Left lung (tissue), 10 donors: Measurements from ENCODE around the gene EPB41L5. TPM values are rescaled to one million over a fixed set of nuclear protein-coding genes. Genes with fewer than 3 reads are reported as not detected.
"Not testable (repeated sequence)": the region's sequence is repeated elsewhere in the genome, so short reads cannot be mapped to it uniquely, and the experiment has no call there.

Source experiments
- ATAC-seq: fragments of 200-7000 bp; cut with Tn5 transposase; one replicate; pipeline ENCODE4 v1.9.1; 2020; ENCODE audit warnings: moderate library complexity
- DNase-seq, 4 donors: peaks; one replicate each; pipeline ENCODE4 v3.0.0-alpha.2; 2013 to 2020
- H3K27ac ChIP-seq, 2 donors: fragments of 200-600 bp; sonication (generic) in 1 of 2; one replicate each; pipeline versions ENCODE4 v1.5.0 to v1.8.0; 2020 to 2021
- H3K27me3 ChIP-seq, 2 donors: fragments of 200-600 bp; sonication (generic) in 1 of 2; one replicate each; pipeline versions ENCODE4 v1.5.0 to v1.8.0; 2020 to 2021
- H3K36me3 ChIP-seq, 2 donors: fragments of 200-600 bp; sonication (generic) in 1 of 2; one replicate each; pipeline versions ENCODE4 v1.5.0 to v1.8.0; 2020 to 2021
- H3K4me1 ChIP-seq, 2 donors: fragments of 200-600 bp; one replicate each; pipeline ENCODE4 v1.8.0; 2021
- H3K4me3 ChIP-seq, 2 donors: fragments of 200-600 bp; sonication (generic) in 1 of 2; one replicate each; pipeline versions ENCODE4 v1.5.0 to v1.8.0; 2020 to 2021; ENCODE audit warnings: mild to moderate bottlenecking in 1 of 2
- H3K9me3 ChIP-seq, 2 donors: fragments of 200-600 bp; sonication (generic) in 1 of 2; one replicate each; pipeline versions ENCODE4 v1.5.0 to v1.8.0; 2020 to 2021
- intact Hi-C, 2 donors: fragments of 100-400 bp; cut with DNase I; formaldehyde crosslinking; loops; one replicate each; pipeline versions ENCODE4 v1.11.2 to v1.14.2; 2022
- polyA plus RNA-seq, 6 donors: library from polyadenylated mRNA; unstranded; fragments of 120-200 nt; gene quantifications; one replicate each; pipeline ENCODE4 v1.2.1, GENCODE V29; 2013; ENCODE audit not compliant: insufficient read length in 6 of 6
- total RNA-seq, 2 donors: library from RNA; stranded (reverse); fragmentation: NEBNext Ultra II Directional; extraction: Animal tissue kit (Norgen Biotek cat#: 25700); gene quantifications; one replicate each; pipeline ENCODE4 v1.2.1, GENCODE V29; 2021
- TF ChIP-seq, protein P1 (sequence below), 2 donors: fragments of 200-600 bp; sonication (generic) in 1 of 2; IDR thresholded peaks; one replicate each; pipeline versions ENCODE4 v1.5.0 to v1.8.0; 2021; ENCODE audit warnings: antibody characterized with exemption in 2 of 2
- donor health status: DM: no; HTN: yes; CAD: no.
- donor health status: DM: no; HTN: no; CAD: no.

EPB41L5 gene
- total and polyA plus RNA-seq, 8 donors: 36.0 to 53.8 (median 38.9) TPM

DNA sequence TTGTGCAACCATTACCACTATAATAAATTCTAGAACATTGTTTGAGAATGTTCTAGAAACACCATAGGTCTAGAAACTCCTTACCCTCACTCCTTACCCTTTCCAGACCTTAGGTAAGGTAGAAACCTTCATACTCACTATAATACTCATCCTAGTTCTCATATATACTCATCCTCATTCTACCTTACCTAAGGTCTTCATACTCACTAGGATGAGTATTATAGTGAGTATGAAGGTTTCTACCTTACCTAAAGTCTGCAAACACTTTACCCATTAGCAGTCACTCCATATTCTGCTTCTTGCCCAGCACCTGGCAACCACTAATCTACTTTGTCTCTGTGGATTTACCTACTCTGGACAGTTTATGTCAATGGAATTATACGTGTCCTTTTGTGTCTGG lies 135.4 kb downstream of the EPB41L5 start:
- H3K4me1 ChIP-seq: no peaks in the 10 kb centered on the region
- intact Hi-C loops: no loop called here

DNA sequence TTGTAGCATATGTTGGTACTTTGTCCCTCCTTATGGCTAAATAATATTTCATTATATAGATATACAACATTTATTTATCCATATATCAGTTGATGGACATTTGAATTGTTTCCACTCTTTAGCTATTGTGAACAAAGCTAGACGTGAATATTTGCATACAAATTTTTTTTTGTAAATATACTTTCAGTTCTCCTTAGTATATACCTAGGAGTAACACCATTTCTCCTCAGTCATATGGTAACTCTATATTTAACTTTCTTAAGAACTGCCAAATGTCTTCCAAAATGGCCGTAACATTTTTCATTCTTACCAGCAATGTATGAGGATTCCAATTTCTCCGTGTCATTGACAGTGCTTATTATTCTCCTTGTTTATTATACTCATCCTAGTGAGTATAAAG lies 135.8 kb downstream of the EPB41L5 start:
- H3K27me3 ChIP-seq: no peaks in the 10 kb centered on the region
- intact Hi-C loops: no loop called here
- H3K4me1 ChIP-seq: no peaks in the 10 kb centered on the region
- no peak for ATAC-seq
- peaks cover 0 to 4% of the 10 kb centered on the region in 2 donors for H3K36me3 ChIP-seq
- H3K9me3 ChIP-seq: peaks cover 0 to 28% of the 10 kb centered on the region in 2 donors
- H3K27ac ChIP-seq: no peak overlapping the region
- TF ChIP-seq, protein P1, sequence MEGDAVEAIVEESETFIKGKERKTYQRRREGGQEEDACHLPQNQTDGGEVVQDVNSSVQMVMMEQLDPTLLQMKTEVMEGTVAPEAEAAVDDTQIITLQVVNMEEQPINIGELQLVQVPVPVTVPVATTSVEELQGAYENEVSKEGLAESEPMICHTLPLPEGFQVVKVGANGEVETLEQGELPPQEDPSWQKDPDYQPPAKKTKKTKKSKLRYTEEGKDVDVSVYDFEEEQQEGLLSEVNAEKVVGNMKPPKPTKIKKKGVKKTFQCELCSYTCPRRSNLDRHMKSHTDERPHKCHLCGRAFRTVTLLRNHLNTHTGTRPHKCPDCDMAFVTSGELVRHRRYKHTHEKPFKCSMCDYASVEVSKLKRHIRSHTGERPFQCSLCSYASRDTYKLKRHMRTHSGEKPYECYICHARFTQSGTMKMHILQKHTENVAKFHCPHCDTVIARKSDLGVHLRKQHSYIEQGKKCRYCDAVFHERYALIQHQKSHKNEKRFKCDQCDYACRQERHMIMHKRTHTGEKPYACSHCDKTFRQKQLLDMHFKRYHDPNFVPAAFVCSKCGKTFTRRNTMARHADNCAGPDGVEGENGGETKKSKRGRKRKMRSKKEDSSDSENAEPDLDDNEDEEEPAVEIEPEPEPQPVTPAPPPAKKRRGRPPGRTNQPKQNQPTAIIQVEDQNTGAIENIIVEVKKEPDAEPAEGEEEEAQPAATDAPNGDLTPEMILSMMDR (IDR thresholded peaks at IDR 0.05): no peak
- DNase-seq: no peak
- no peak overlapping the region for H3K4me3 ChIP-seq

More for the DNA sequence above, 135.4 kb downstream of the EPB41L5 start:
- no peak overlapping the region for H3K4me3 ChIP-seq
- no peaks in the 10 kb centered on the region for H3K27me3 ChIP-seq
- ATAC-seq (no peak), DNase-seq (no peak)
- H3K36me3 ChIP-seq: peaks cover 0 to 4% of the 10 kb centered on the region in 2 donors
- H3K9me3 ChIP-seq: peaks cover 0 to 28% of the 10 kb centered on the region in 2 donors
- no peak overlapping the region for H3K27ac ChIP-seq
- TF ChIP-seq, protein P1 (IDR thresholded peaks at IDR 0.05): no peak

DNA sequence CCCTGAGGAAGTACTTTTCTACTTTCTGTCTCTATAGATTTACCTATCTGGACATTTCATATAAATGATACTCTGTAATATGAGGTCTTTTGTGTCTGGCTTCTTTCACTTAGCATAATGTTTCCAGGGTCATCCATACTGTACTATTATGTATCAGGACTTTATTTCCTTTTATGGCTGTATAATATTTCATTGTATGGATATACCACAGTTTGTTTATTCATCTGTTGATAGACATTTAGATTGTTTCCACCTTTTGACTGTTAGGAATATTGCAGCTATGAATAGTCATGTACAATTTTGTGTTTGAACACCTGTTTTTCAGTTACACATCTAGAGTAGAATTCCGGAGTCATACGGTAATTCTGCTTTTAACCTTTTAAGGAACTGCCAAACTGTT lies 136.5 kb downstream of the EPB41L5 start:
- Histone ChIP-seq H3K36me3 (peaks cover 0 to 4% of the 10 kb centered on the region in 2 donors), H3K27ac (no peak overlapping the region), H3K27me3 (no peaks in the 10 kb centered on the region), H3K9me3 (peaks cover 0 to 28% of the 10 kb centered on the region in 2 donors), H3K4me1 (no peaks in the 10 kb centered on the region), H3K4me3 (no peak overlapping the region)
- intact Hi-C loops: no loop called here
- TF ChIP-seq, protein P1 (IDR thresholded peaks at IDR 0.05): no peak
- no peak for ATAC-seq
- DNase-seq: no peak

DNA sequence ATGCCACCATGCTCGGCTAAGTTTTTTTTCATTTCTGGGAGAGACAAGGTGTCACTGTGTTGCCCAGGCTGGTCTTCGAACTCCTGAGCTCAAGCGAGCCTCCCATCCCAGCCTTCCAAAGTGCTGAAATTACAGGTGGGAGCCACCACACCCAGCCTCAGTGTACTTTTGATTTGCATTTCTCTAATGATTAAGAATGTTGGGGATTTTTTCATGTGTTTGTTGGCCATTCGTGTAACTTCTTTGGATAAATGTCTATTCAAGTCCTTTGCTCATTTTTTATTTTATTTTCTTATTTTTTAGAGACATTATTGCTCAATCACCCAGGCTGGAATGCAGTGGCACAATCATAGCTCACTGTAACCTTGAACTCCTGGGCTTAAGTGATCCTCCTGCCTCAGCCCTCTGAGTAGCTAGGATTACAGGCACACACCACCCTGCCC lies 137.2 kb downstream of the EPB41L5 start:
- Histone ChIP-seq H3K4me3 (no peak overlapping the region), H3K27me3 (no peaks in the 10 kb centered on the region), H3K4me1 (no peaks in the 10 kb centered on the region), H3K9me3 (peaks cover 0 to 35% of the 10 kb centered on the region in 2 donors), H3K27ac (no peak overlapping the region), H3K36me3 (peaks cover 0 to 6% of the 10 kb centered on the region in 2 donors)
- TF ChIP-seq, protein P1 (IDR thresholded peaks at IDR 0.05): no peak
- intact Hi-C loops: no loop called here
- DNase-seq (no peak), ATAC-seq (no peak)

DNA sequence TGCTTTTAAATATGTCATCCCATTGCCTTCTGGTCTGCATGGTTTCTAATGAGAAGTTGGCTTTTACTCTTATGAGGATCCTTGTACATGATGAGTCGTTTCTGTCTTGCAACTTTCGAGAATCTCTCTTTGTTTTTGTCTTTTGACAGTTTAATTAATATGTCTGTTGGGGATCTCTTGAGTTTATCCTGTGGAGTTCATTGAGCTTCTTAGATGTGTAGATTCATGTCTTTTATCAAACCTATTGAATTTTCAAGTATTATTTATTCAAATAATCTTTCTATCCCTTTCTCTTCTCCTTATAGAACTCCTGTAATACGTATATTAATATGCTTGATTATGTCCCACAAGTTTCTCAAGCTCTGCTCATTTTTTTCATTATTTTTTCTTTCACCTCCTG lies 142.4 kb downstream of the EPB41L5 start:
- intact Hi-C loops: no loop called here
- no peak for ATAC-seq
- no peak overlapping the region for H3K4me3 ChIP-seq

DNA sequence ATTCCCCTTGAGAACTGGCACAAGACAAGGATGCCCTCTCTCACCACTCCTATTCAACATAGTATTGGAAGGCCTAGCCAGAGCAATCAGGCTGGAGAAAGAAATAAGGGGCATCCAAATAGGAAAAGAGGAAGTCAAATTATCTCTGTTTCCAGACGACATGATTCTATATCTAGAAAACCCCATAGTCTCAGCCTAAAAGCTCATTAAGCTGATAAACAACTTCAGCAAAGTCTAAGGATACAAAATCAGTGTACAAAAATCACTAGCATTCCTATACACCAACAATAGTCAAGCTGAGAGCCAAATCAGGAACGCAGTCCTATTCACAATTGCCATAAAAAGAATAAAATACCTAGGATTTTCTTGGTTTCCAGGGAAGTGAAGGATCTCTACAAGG lies 145.8 kb downstream of the EPB41L5 start:
- H3K4me1 ChIP-seq, ATAC-seq, DNase-seq, H3K27ac ChIP-seq, H3K4me3 ChIP-seq, H3K27me3 ChIP-seq, intact Hi-C loops: not testable (repeated sequence)
- Histone ChIP-seq H3K9me3 (peaks cover 0 to 17% of the 10 kb centered on the region in 2 donors), H3K36me3 (peaks cover 0 to 15% of the 10 kb centered on the region in 2 donors)

More for the DNA sequence above, 142.4 kb downstream of the EPB41L5 start:
- no peak for DNase-seq
- Histone ChIP-seq H3K27ac (no peak overlapping the region), H3K4me1 (no peaks in the 10 kb centered on the region), H3K36me3 (peaks cover 0 to 15% of the 10 kb centered on the region in 2 donors), H3K9me3 (peaks cover 0 to 35% of the 10 kb centered on the region in 2 donors), H3K27me3 (no peaks in the 10 kb centered on the region)
- TF ChIP-seq, protein P1 (IDR thresholded peaks at IDR 0.05): no peak
